Placental pericyte (primary cell): ENCODE results near the gene MUC15. TPM values are rescaled to one million over a fixed set of nuclear protein-coding genes. Genes with fewer than 3 reads are reported as not detected.

Experiments
- total RNA-seq: library from RNA; depleted of rRNA; stranded (reverse); fragments of >200 nt; gene quantifications from 2 replicates; pipeline ENCODE4 v1.2.3, GENCODE V29; 2012

Gene MUC15
- not detected in 2 replicates for total RNA-seq

GRCh38 chr11:26571861-26572654, at the start of gene MUC15:
MUC15 (minus strand) TSS chr11:26572263; CDS start chr11:26567094, 5,169 bp downstream.

Other genes with a start within 250 kb of the MUC15 start
- gene ANO3, start 240.1 kb downstream of the MUC15 start, total RNA-seq = 0.14 TPM in 1 of 2 replicates, not detected in the other
- gene SLC5A12, start 149.8 kb upstream of the MUC15 start, total RNA-seq = 1.1 and 4.2 TPM in 2 replicates